Lung (tissue), 12 donors: ENCODE data around the gene CACNA1C. TPM values are rescaled to one million over a fixed set of nuclear protein-coding genes. Genes with fewer than 3 reads are reported as not detected.
A peak's percentile ranks its signal among the peaks of the same experiment; 100 is the strongest.

Source experiments
- ATAC-seq: fragments of 200-7000 bp; cut with Tn5 transposase; one replicate; pipeline ENCODE4 v1.9.1; 2020; ENCODE audit warnings: moderate number of reproducible peaks; ENCODE audit not compliant: insufficient read depth, low FRiP score
- DNase-seq, 3 donors: peaks; one replicate each; pipeline ENCODE4 v3.0.0-alpha.2; 2013 to 2017
- H3K27ac ChIP-seq, 2 donors: one replicate each; pipeline ENCODE4 v1.5.1; 2013; ENCODE audit warnings: mild to moderate bottlenecking in 2 of 2, moderate library complexity in 2 of 2, control low read depth in 1 of 2, inconsistent platforms in 1 of 2, low read depth in 1 of 2, low read length in 1 of 2
- H3K27me3 ChIP-seq, 3 donors: one replicate each; pipeline ENCODE4 v1.5.1; 2013; ENCODE audit warnings: low read length in 2 of 3; ENCODE audit not compliant: control insufficient read depth in 3 of 3, insufficient read depth in 3 of 3
- H3K36me3 ChIP-seq, 4 donors: one replicate each; pipeline ENCODE4 v1.5.1; 2013; ENCODE audit warnings: low read length in 4 of 4, mild to moderate bottlenecking in 1 of 4, moderate library complexity in 1 of 4; ENCODE audit not compliant: control insufficient read depth in 4 of 4, insufficient read depth in 4 of 4
- H3K4me1 ChIP-seq, 5 donors: one replicate each; pipeline ENCODE4 v1.5.1; 2013; ENCODE audit warnings: low read length in 5 of 5, mild to moderate bottlenecking in 2 of 5, moderate library complexity in 1 of 5; ENCODE audit not compliant: control insufficient read depth in 5 of 5, insufficient read depth in 5 of 5
- H3K4me3 ChIP-seq: one replicate; pipeline ENCODE4 v1.5.1; 2013; ENCODE audit warnings: mild to moderate bottlenecking, control low read depth, moderate library complexity
- H3K9ac ChIP-seq, 2 donors: one replicate each; pipeline ENCODE4 v1.5.1; 2013; ENCODE audit warnings: low read length in 2 of 2, control low read depth in 1 of 2; ENCODE audit not compliant: insufficient read depth in 1 of 2
- H3K9me3 ChIP-seq, 4 donors: one replicate each; pipeline ENCODE4 v1.5.1; 2013; ENCODE audit warnings: low read length in 3 of 4, mild to moderate bottlenecking in 1 of 4, moderate library complexity in 1 of 4; ENCODE audit not compliant: control insufficient read depth in 4 of 4, insufficient read depth in 3 of 4
- WGBS, 2 donors: extraction: QIAGEN DNeasy Blood & Tissue Kit; methylation state at CpG; one replicate each; pipeline ENCODE4 v1.1.7; 2013; 5-methylcytosine and 5-hydroxymethylcytosine counted together
- polyA plus RNA-seq, 2 donors: library from polyadenylated mRNA; stranded (reverse); fragments of 200-250 nt; gene quantifications; one replicate each; pipeline ENCODE4 v1.2.1, GENCODE V29; 2013
- total RNA-seq, 2 donors: library from RNA; depleted of rRNA in 1 of 2; stranded (reverse); fragments of >200 nt in 1 of 2; gene quantifications; one replicate each; pipeline ENCODE4 v1.2.1, GENCODE V29; 2014 to 2021
- TF ChIP-seq, protein P1 (sequence below): IDR thresholded peaks from 2 replicates; pipeline ENCODE4 v1.5.1; 2012; ENCODE audit warnings: mild to moderate bottlenecking; ENCODE audit errors: control extremely low read depth, extremely low read depth
- donor health status: control.
- donor health status: control.
- donor health status: Bipolar disorder and iron deficiency.
- donor health status: healthy.
- donor health status: DM: yes; HTN: yes; CAD: no.

CACNA1C gene
- total and polyA plus RNA-seq, 4 donors, result 3.2 to 17.5 (median 7.5) TPM

DNA sequence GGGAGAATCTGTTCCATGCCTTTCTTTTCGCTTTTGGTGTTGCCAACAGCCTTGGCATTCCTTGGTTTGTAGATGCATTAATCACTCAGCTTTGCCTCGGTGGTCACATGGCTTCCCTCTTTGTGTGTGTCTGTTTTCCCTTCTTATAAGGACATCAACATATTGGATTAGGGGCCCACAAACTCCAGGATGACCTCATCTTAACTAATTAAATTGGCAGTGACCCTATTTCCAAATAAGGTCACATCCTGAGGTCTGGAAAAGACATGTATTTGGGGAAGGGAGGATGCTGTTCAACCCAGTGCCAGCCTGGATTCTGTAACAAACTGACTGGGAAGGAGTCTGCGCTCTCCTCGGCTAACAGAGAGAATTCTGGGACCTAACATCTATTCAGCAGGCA is 376.2 kb downstream of the CACNA1C start:
- Histone ChIP-seq H3K9ac (no peak overlapping the region), H3K27me3 (no peaks in the 10 kb centered on the region), H3K27ac (no peak overlapping the region), H3K36me3 (no peaks in the 10 kb centered on the region), H3K9me3 (peaks cover 0 to 2% (median 0%) of the 10 kb centered on the region in 4 donors), H3K4me1 (no peaks in the 10 kb centered on the region), H3K4me3 (no peak overlapping the region)
- no peak for DNase-seq
- no peak for ATAC-seq
- 86 to 91% methylated on average over 4 of the region's 4 CpGs for WGBS, 2 donors
- TF ChIP-seq, protein P1, sequence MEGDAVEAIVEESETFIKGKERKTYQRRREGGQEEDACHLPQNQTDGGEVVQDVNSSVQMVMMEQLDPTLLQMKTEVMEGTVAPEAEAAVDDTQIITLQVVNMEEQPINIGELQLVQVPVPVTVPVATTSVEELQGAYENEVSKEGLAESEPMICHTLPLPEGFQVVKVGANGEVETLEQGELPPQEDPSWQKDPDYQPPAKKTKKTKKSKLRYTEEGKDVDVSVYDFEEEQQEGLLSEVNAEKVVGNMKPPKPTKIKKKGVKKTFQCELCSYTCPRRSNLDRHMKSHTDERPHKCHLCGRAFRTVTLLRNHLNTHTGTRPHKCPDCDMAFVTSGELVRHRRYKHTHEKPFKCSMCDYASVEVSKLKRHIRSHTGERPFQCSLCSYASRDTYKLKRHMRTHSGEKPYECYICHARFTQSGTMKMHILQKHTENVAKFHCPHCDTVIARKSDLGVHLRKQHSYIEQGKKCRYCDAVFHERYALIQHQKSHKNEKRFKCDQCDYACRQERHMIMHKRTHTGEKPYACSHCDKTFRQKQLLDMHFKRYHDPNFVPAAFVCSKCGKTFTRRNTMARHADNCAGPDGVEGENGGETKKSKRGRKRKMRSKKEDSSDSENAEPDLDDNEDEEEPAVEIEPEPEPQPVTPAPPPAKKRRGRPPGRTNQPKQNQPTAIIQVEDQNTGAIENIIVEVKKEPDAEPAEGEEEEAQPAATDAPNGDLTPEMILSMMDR, result no peak

DNA sequence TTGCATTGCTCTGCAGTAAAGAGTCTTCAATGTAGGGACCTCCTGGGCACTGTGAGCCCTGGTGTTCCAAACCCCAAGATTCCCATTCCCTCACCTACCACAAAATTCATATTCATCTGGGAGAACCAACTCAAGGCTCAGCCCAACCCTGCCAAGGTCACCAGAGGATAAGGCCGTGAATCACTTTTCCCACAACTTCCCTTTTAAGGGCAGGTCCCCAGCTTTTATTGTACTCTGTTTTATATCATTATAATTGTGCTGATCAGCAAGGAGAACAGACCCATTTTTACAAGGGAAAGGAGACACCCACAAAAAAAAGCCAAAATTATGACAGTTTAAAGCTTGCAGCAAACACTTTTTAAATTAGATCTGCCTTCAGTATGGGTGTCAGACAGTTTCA is 379.0 kb downstream of the CACNA1C start:
- peaks cover 0 to 4% (median 0%) of the 10 kb centered on the region in 5 donors for H3K4me1 ChIP-seq
- DNase-seq (no peak), ATAC-seq (no peak)
- peaks cover 0 to 2% (median 0%) of the 10 kb centered on the region in 4 donors for H3K36me3 ChIP-seq
- H3K9me3 ChIP-seq, result peaks cover 0 to 2% (median 0%) of the 10 kb centered on the region in 4 donors
- no peaks in the 10 kb centered on the region for H3K27me3 ChIP-seq
- no peak overlapping the region for H3K9ac ChIP-seq
- peak overlapping the region in 1 of 2 donors; percentile 71 for H3K27ac ChIP-seq
- TF ChIP-seq, protein P1, result no peak
- H3K4me3 ChIP-seq, result no peak overlapping the region
- 18 to 32% methylated on average over 1 of the region's 1 CpG for WGBS, 2 donors

DNA sequence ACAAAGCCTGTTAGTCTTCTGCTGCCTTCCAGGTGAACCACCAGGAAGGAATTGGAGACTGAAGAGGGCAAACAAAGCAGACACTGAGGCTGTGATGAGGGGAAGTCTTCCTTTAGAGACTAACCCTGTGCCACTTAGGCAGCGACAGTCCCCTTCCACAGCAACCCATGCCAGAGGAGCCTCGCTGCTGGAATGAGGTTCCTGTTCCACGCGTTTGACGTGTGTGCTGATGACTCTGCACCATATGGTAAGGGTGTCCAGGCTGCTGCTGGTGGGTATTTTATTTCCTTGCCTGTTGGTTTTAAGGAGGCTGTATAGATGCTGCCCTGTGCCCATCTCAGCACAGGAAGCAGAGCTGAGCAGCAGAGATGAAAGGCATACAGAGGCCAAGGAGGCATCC is 380.1 kb downstream of the CACNA1C start:
- 73 to 85% methylated on average over 5 of the region's 5 CpGs for WGBS, 2 donors

More for the DNA sequence above, 380.1 kb downstream of the CACNA1C start:
- Histone ChIP-seq H3K27ac (no peak overlapping the region), H3K4me1 (peaks cover 0 to 4% (median 0%) of the 10 kb centered on the region in 5 donors), H3K4me3 (no peak overlapping the region), H3K9me3 (peaks cover 0 to 6% (median 0%) of the 10 kb centered on the region in 4 donors), H3K9ac (no peak overlapping the region), H3K27me3 (no peaks in the 10 kb centered on the region), H3K36me3 (peaks cover 0 to 2% (median 0%) of the 10 kb centered on the region in 4 donors)
- TF ChIP-seq, protein P1, result no peak
- ATAC-seq, result no peak
- no peak for DNase-seq
